HEK293 (cell line): ENCODE results near the gene ADAMTS19.

Experiments used
- CTCF ChIA-PET: fragments of 350-600 bp; formaldehyde crosslinking; extraction: SDS; loops from one replicate; lab custom pipeline; 2021; ENCODE audit warnings: antibody characterized with exemption; lab: Yijun Ruan, JAX
- POLR2A ChIA-PET: fragments of 300-600 bp; formaldehyde crosslinking; extraction: SDS; loops from one replicate; lab custom pipeline; 2020; ENCODE audit warnings: antibody characterized with exemption, inconsistent platforms; lab: Yijun Ruan, JAX
- H3K27ac ChIP-seq: fragments of 200-500 bp; sonication (Bioruptor generic); 2 replicates; pipeline ENCODE4 v1.5.1; 2014; ENCODE audit warnings: low read depth, low read length, control low read depth, inconsistent platforms; ENCODE audit errors: extremely low read depth
- H3K36me3 ChIP-seq, 2 experiments: fragments of 200-500 bp in 1 of 2; sonication (Bioruptor generic) in 1 of 2; 1 replicate in 1 of 2; 2 replicates in 1 of 2; pipeline ENCODE4 v1.5.1; 2014 to 2017; ENCODE audit warnings: inconsistent platforms in 2 of 2, low read length in 2 of 2; ENCODE audit not compliant: control insufficient read depth in 2 of 2, insufficient read depth in 1 of 2
- H3K4me1 ChIP-seq: fragments of 200-500 bp; sonication (Bioruptor generic); 2 replicates; pipeline ENCODE4 v1.5.1; 2014; ENCODE audit warnings: mild to moderate bottlenecking, low read length, inconsistent platforms; ENCODE audit not compliant: control insufficient read depth, insufficient read depth
- H3K4me3 ChIP-seq: 2 replicates; pipeline ENCODE4 v1.5.1; 2011; ENCODE audit warnings: low read depth, mild to moderate bottlenecking, control low read depth, low read length, moderate library complexity
- H3K9me3 ChIP-seq: fragments of 200-500 bp; sonication (Bioruptor generic); 2 replicates; pipeline ENCODE4 v1.5.1; 2014; ENCODE audit warnings: low read depth, low read length, inconsistent platforms; ENCODE audit not compliant: control insufficient read depth, insufficient read depth
- KLF1 ChIP-seq: fragments of 450-650 bp; formaldehyde crosslinking; IDR thresholded peaks from 2 replicates; pipeline ENCODE4 v1.5.1; 2016; ENCODE audit warnings: missing biosample characterization, missing genetic modification characterization
- KLF17 ChIP-seq: fragments of 450-650 bp; formaldehyde crosslinking; IDR thresholded peaks from 2 replicates; pipeline ENCODE4 v1.5.1; 2016; ENCODE audit warnings: missing biosample characterization, missing genetic modification characterization
- KLF7 ChIP-seq: fragments of 450-650 bp; formaldehyde crosslinking; IDR thresholded peaks from 2 replicates; pipeline ENCODE4 v1.5.1; 2016; ENCODE audit warnings: missing biosample characterization, missing genetic modification characterization, borderline replicate concordance
- PRDM1 ChIP-seq: fragments of 450-650 bp; formaldehyde crosslinking; IDR thresholded peaks from 2 replicates; pipeline ENCODE4; 2016; ENCODE audit warnings: missing biosample characterization, missing genetic modification characterization
- YY1 ChIP-seq: fragments of 450-650 bp; formaldehyde crosslinking; IDR thresholded peaks from 2 replicates; pipeline ENCODE4 v1.5.1; 2018; ENCODE audit warnings: missing biosample characterization, missing genetic modification characterization
- ZEB2 ChIP-seq: fragments of 450-650 bp; formaldehyde crosslinking; IDR thresholded peaks from 2 replicates; pipeline ENCODE4 v1.5.1; 2016; ENCODE audit warnings: missing biosample characterization, missing genetic modification characterization
- ZNF175 ChIP-seq: fragments of 450-650 bp; formaldehyde crosslinking; IDR thresholded peaks from 2 replicates; pipeline ENCODE4 v1.5.1; 2016; ENCODE audit warnings: missing biosample characterization, missing genetic modification characterization
- ZNF211 ChIP-seq: fragments of 450-650 bp; formaldehyde crosslinking; IDR thresholded peaks from 2 replicates; pipeline ENCODE4 v1.5.1; 2016; ENCODE audit warnings: low read depth, missing biosample characterization, missing genetic modification characterization
- ZNF23 ChIP-seq: fragments of 450-650 bp; formaldehyde crosslinking; IDR thresholded peaks from 2 replicates; pipeline ENCODE4 v1.5.1; 2016; ENCODE audit warnings: missing biosample characterization, missing genetic modification characterization, borderline replicate concordance
- ZNF423 ChIP-seq: fragments of 450-650 bp; formaldehyde crosslinking; IDR thresholded peaks from 2 replicates; pipeline ENCODE4 v1.5.1; 2016; ENCODE audit warnings: missing biosample characterization, missing genetic modification characterization
- ZNF433 ChIP-seq: fragments of 450-650 bp; formaldehyde crosslinking; IDR thresholded peaks from 2 replicates; pipeline ENCODE4 v1.5.1; 2016; ENCODE audit warnings: missing biosample characterization, missing genetic modification characterization, low read depth
- ZNF488 ChIP-seq: fragments of 450-650 bp; formaldehyde crosslinking; IDR thresholded peaks from 2 replicates; pipeline ENCODE4 v1.5.1; 2016; ENCODE audit warnings: missing biosample characterization, missing genetic modification characterization
- ZNF561 ChIP-seq: fragments of 450-650 bp; IDR thresholded peaks from 2 replicates; pipeline ENCODE4 v1.5.1; 2018; ENCODE audit warnings: missing biosample characterization, missing genetic modification characterization, borderline replicate concordance
- ZNF596 ChIP-seq: fragments of 450-650 bp; IDR thresholded peaks from 2 replicates; pipeline ENCODE4 v1.5.0; 2018; ENCODE audit warnings: missing biosample characterization, mild to moderate bottlenecking, missing genetic modification characterization, moderate library complexity
- ZNF623 ChIP-seq: fragments of 450-650 bp; formaldehyde crosslinking; IDR thresholded peaks from 2 replicates; pipeline ENCODE4 v1.5.1; 2016; ENCODE audit warnings: missing biosample characterization, missing genetic modification characterization
- ZNF664 ChIP-seq: fragments of 450-650 bp; formaldehyde crosslinking; IDR thresholded peaks from 2 replicates; pipeline ENCODE4 v1.5.1; 2016; ENCODE audit warnings: missing biosample characterization, missing genetic modification characterization
- ZNF76 ChIP-seq: fragments of 450-650 bp; formaldehyde crosslinking; IDR thresholded peaks from 2 replicates; pipeline ENCODE4; 2016; ENCODE audit warnings: low read depth, missing biosample characterization, missing genetic modification characterization, borderline replicate concordance
- TF ChIP-seq, protein P1 (sequence below): fragments of 450-650 bp; IDR thresholded peaks from 2 replicates; pipeline ENCODE4 v1.5.1; 2018; ENCODE audit warnings: missing biosample characterization, missing genetic modification characterization
- TF ChIP-seq, protein P2 (sequence below): fragments of 450-650 bp; formaldehyde crosslinking; IDR thresholded peaks from 2 replicates; pipeline ENCODE4 v1.5.1; 2016; ENCODE audit warnings: missing biosample characterization, missing genetic modification characterization

ADAMTS19 gene

DNA sequence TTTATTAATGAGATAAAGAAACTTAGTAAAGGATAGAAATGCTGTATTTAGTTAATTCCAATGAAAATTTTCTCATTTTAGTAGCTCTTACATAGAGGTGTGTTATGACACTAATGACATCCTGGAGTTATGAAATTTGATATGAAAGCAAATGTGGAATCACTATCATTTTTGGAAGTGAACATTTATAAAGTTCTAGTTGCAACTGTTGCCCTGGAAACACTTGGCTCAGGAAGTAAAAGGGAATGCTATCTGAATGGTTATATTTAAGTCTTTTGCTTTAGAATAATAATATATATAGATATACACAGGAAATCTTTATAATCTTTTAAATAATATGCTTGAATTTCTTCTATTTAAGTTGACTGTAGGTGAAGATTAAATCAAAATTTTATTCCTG is 16.7 kb downstream of the ADAMTS19 start:
- no peak overlapping the region for H3K27ac ChIP-seq
- ChIA-PET CTCF (interaction anchor here (0.7 kb wide), 1 partner anchor 16 kb away, joined by 3 read pairs; the partner anchor contains the start of gene ADAMTS19), POLR2A (no interaction called here)
- H3K36me3 ChIP-seq, result no peaks in the 10 kb centered on the region
- no peak overlapping the region for H3K4me3 ChIP-seq
- peaks cover 3% of the 10 kb centered on the region for H3K4me1 ChIP-seq
- TF ChIP-seq ZNF623 (no peak), ZNF175 (tag by site-specific recombination) (no peak), KLF1 (no peak), ZNF423 (tag by site-specific recombination) (no peak), ZNF76 (tag by site-specific recombination) (no peak), ZNF596 (tag by site-specific recombination) (no peak)
- TF ChIP-seq, protein P1, sequence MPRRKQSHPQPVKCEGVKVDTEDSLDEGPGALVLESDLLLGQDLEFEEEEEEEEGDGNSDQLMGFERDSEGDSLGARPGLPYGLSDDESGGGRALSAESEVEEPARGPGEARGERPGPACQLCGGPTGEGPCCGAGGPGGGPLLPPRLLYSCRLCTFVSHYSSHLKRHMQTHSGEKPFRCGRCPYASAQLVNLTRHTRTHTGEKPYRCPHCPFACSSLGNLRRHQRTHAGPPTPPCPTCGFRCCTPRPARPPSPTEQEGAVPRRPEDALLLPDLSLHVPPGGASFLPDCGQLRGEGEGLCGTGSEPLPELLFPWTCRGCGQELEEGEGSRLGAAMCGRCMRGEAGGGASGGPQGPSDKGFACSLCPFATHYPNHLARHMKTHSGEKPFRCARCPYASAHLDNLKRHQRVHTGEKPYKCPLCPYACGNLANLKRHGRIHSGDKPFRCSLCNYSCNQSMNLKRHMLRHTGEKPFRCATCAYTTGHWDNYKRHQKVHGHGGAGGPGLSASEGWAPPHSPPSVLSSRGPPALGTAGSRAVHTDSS, result no peak
- TF ChIP-seq, protein P2, sequence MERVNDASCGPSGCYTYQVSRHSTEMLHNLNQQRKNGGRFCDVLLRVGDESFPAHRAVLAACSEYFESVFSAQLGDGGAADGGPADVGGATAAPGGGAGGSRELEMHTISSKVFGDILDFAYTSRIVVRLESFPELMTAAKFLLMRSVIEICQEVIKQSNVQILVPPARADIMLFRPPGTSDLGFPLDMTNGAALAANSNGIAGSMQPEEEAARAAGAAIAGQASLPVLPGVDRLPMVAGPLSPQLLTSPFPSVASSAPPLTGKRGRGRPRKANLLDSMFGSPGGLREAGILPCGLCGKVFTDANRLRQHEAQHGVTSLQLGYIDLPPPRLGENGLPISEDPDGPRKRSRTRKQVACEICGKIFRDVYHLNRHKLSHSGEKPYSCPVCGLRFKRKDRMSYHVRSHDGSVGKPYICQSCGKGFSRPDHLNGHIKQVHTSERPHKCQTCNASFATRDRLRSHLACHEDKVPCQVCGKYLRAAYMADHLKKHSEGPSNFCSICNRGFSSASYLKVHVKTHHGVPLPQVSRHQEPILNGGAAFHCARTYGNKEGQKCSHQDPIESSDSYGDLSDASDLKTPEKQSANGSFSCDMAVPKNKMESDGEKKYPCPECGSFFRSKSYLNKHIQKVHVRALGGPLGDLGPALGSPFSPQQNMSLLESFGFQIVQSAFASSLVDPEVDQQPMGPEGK (tag by site-specific recombination), result no peak
- H3K9me3 ChIP-seq, result no peaks in the 10 kb centered on the region

- ChIA-PET CTCF (no interaction called here), POLR2A (no interaction called here)
These were observed 17.4 kb downstream of the ADAMTS19 start for GRCh38 chr5:129477532-129477931.

DNA sequence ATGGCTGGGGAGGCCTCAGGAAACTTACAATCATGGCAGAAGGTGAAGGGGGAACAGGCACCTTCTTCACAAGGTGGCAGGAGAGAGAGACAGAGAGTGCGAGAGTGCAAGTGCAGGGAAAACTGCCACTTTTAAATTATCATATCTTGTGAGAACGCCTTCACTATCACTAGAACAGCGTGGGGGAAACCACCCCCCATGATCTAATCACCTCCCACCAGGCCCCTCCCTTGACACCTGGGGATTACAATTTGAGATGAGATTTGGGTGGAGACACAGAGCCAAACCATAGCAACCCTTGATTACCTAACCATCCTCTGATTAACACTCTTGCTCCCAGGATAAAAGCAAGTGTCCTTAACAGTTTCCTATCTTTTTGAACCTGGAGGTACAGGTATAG is 21.1 kb downstream of the ADAMTS19 start:
- POLR2A ChIA-PET, result no interaction called here
- Histone ChIP-seq H3K9me3 (no peaks in the 10 kb centered on the region), H3K4me3 (no peak overlapping the region), H3K27ac (no peak overlapping the region), H3K4me1 (no peaks in the 10 kb centered on the region), H3K36me3 (no peaks in the 10 kb centered on the region)
- TF ChIP-seq ZNF664 (tag by site-specific recombination), result no peak
- no peak for TF ChIP-seq ZNF211 (tag by site-specific recombination)
- TF ChIP-seq PRDM1, result peak; percentile 39; the same call in 1 of the 2 replicates
- CTCF ChIA-PET, result interaction anchor here (0.5 kb wide), 1 partner anchor 430 kb away, joined by 3 read pairs; no protein-coding TSS in a partner anchor

More at GRCh38 chr5:129477532-129477931, 17.4 kb downstream of the ADAMTS19 start:
- Histone ChIP-seq H3K36me3 (no peaks in the 10 kb centered on the region), H3K9me3 (no peaks in the 10 kb centered on the region), H3K27ac (no peak overlapping the region), H3K4me3 (no peak overlapping the region), H3K4me1 (peaks cover 3% of the 10 kb centered on the region)
- TF ChIP-seq KLF17 (tag by site-specific recombination), result no peak
- no peak for TF ChIP-seq KLF7 (tag by site-specific recombination)
- no peak for TF ChIP-seq ZNF433 (tag by site-specific recombination)
- no peak for TF ChIP-seq YY1 (tag by site-specific recombination)
- no peak for TF ChIP-seq ZNF488
- no peak for TF ChIP-seq ZNF561
- no peak for TF ChIP-seq ZNF23 (tag by site-specific recombination)
- no peak for TF ChIP-seq ZEB2 (tag by site-specific recombination)
